KMS-11 (cell line): ENCODE results near the gene ESPL1.
"Not testable (repeated sequence)": the region's sequence is repeated elsewhere in the genome, so short reads cannot be mapped to it uniquely, and the experiment has no call there.

Source experiments
- H2AFZ ChIP-seq: fragments of 200-600 bp; sonication (generic); 2 replicates; pipeline ENCODE4 v1.6.1; 2016; ENCODE audit warnings: antibody characterized with exemption, mixed run types, low read depth
- H3K27ac ChIP-seq: fragments of 200-600 bp; sonication (generic); 2 replicates; pipeline ENCODE4 v1.6.1; 2016; ENCODE audit warnings: mild to moderate bottlenecking, mixed run types
- H3K27me3 ChIP-seq: fragments of 200-600 bp; sonication (generic); 2 replicates; pipeline ENCODE4 v1.6.1; 2017; ENCODE audit warnings: mild to moderate bottlenecking, low read depth, mixed run types, moderate library complexity; ENCODE audit not compliant: insufficient read depth
- H3K36me3 ChIP-seq: fragments of 200-600 bp; sonication (generic); 2 replicates; pipeline ENCODE4 v1.6.1; 2017; ENCODE audit warnings: mild to moderate bottlenecking, mixed run types; ENCODE audit not compliant: insufficient read depth
- H3K4me1 ChIP-seq: fragments of 200-600 bp; sonication (generic); 2 replicates; pipeline ENCODE4 v1.6.1; 2016; ENCODE audit warnings: mild to moderate bottlenecking, low read depth, mixed run types; ENCODE audit not compliant: poor library complexity, severe bottlenecking
- H3K4me2 ChIP-seq: fragments of 200-600 bp; sonication (generic); 2 replicates; pipeline ENCODE4 v1.7.0; 2016; ENCODE audit warnings: mild to moderate bottlenecking, mixed run types
- H3K4me3 ChIP-seq: fragments of 200-600 bp; sonication (generic); IDR thresholded peaks from 2 replicates; pipeline ENCODE4 v1.6.1; 2017; ENCODE audit warnings: low read depth, low read length, mixed read lengths; ENCODE audit not compliant: insufficient read depth
- H3K79me2 ChIP-seq: fragments of 200-600 bp; sonication (generic); 2 replicates; pipeline ENCODE4 v1.6.1; 2016; ENCODE audit warnings: low read depth, mixed run types; ENCODE audit not compliant: insufficient read depth
- H3K9ac ChIP-seq: fragments of 200-600 bp; sonication (generic); 2 replicates; pipeline ENCODE4 v1.6.1; 2016; ENCODE audit warnings: mild to moderate bottlenecking, mixed run types
- H4K20me1 ChIP-seq: fragments of 200-600 bp; sonication (generic); 2 replicates; pipeline ENCODE4 v1.6.1; 2016; ENCODE audit warnings: mild to moderate bottlenecking, mixed run types; ENCODE audit not compliant: insufficient read depth
- CTCF ChIP-seq: fragments of 200-600 bp; sonication (generic); conservative IDR thresholded peaks from 2 replicates; pipeline ENCODE4 v1.6.1; 2017; ENCODE audit warnings: low read depth, mild to moderate bottlenecking, antibody characterized with exemption, low read length, moderate library complexity, mixed read lengths

The ESPL1 gene

GRCh38 chr12:53290661-53291060 is 22.6 kb downstream of the ESPL1 start:
- Histone ChIP-seq H3K79me2 (peaks cover 2% of the 10 kb centered on the region), H2AFZ (no peak overlapping the region), H3K4me1 (peaks cover 33% of the 10 kb centered on the region), H3K27me3 (no peaks in the 10 kb centered on the region), H3K36me3 (no peaks in the 10 kb centered on the region; the same call in 1 of the 2 replicates), H4K20me1 (no peaks in the 10 kb centered on the region), H3K27ac (no peak overlapping the region), H3K4me2 (no peak overlapping the region), H3K4me3 (no peak overlapping the region), H3K9ac (no peak overlapping the region)
- no peak for TF ChIP-seq CTCF

GRCh38 chr12:53292426-53292825 is 24.3 kb downstream of the ESPL1 start:
- Histone ChIP-seq H3K4me3 (no peak overlapping the region), H3K4me1 (peaks cover 43% of the 10 kb centered on the region), H3K36me3 (no peaks in the 10 kb centered on the region; the same call in 1 of the 2 replicates), H3K27me3 (no peaks in the 10 kb centered on the region), H4K20me1 (no peaks in the 10 kb centered on the region), H3K27ac (no peak overlapping the region), H2AFZ (no peak overlapping the region), H3K9ac (no peak overlapping the region), H3K4me2 (no peak overlapping the region; the same call in 1 of the 2 replicates), H3K79me2 (peaks cover 20% of the 10 kb centered on the region)
- TF ChIP-seq CTCF = no peak

- no peak; the same call in 1 of the 2 replicates for TF ChIP-seq CTCF
- H3K4me3 ChIP-seq = peak within 1 kb of the TSS; percentile 89
- no peaks in the 10 kb centered on the region for H3K27me3 ChIP-seq
- peaks cover 59% of the 10 kb centered on the region for H3K4me1 ChIP-seq
- peak within 1 kb of the TSS; percentile 61 for H3K9ac ChIP-seq
- H3K36me3 ChIP-seq = peaks cover 12% of the 10 kb centered on the region; the same call in 1 of the 2 replicates
- peak within 1 kb of the TSS; percentile 63 for H2AFZ ChIP-seq
- peak within 1 kb of the TSS; percentile 34 for H3K27ac ChIP-seq
- peak within 1 kb of the TSS; percentile 98 for H3K4me2 ChIP-seq
- H3K79me2 ChIP-seq = peaks cover 31% of the 10 kb centered on the region
- H4K20me1 ChIP-seq = no peaks in the 10 kb centered on the region
These were observed 27.2 kb downstream of the ESPL1 start, which contains the start of gene PFDN5 for GRCh38 chr12:53295070-53295890. PFDN5 (plus strand) TSS chr12:53295542; CDS start chr12:53295568, 26 bp downstream.

- no peak for TF ChIP-seq CTCF
- Histone ChIP-seq H4K20me1 (no peaks in the 10 kb centered on the region), H3K9ac (peak overlapping the region; percentile 61), H2AFZ (peak overlapping the region; percentile 63), H3K4me3 (peak overlapping the region; percentile 89), H3K27me3 (no peaks in the 10 kb centered on the region), H3K79me2 (peaks cover 36% of the 10 kb centered on the region), H3K36me3 (peaks cover 12% of the 10 kb centered on the region; the same call in 1 of the 2 replicates), H3K27ac (peak overlapping the region; percentile 34), H3K4me2 (peak overlapping the region; percentile 98), H3K4me1 (peaks cover 64% of the 10 kb centered on the region)
These were observed 27.8 kb downstream of the ESPL1 start for GRCh38 chr12:53295891-53296219.

- peaks cover 12% of the 10 kb centered on the region; the same call in 1 of the 2 replicates for H3K36me3 ChIP-seq
- not testable (repeated sequence) for H3K27ac ChIP-seq, H3K9ac ChIP-seq, H3K27me3 ChIP-seq, H3K4me3 ChIP-seq, H4K20me1 ChIP-seq, H2AFZ ChIP-seq
- peak overlapping the region; percentile 98 for H3K4me2 ChIP-seq
- peaks cover 49% of the 10 kb centered on the region for H3K79me2 ChIP-seq
- peaks cover 74% of the 10 kb centered on the region for H3K4me1 ChIP-seq
These were observed 29.0 kb downstream of the ESPL1 start for GRCh38 chr12:53297106-53297505.
